Pulmonary artery endothelial cell (primary cell): ENCODE results near the gene TMEM52B. TPM values are rescaled to one million over a fixed set of nuclear protein-coding genes. Genes with fewer than 3 reads are reported as not detected.
"Not testable (repeated sequence)": the region's sequence is repeated elsewhere in the genome, so short reads cannot be mapped to it uniquely, and the experiment has no call there.

Source experiments
- DNase-seq: peaks from one replicate; pipeline ENCODE4 v3.0.0-alpha.2; 2011; ENCODE audit warnings: low read depth, low spot score
- total RNA-seq: library from RNA; depleted of rRNA; stranded (reverse); fragments of >200 nt; gene quantifications from 2 replicates; pipeline ENCODE4 v1.2.3, GENCODE V29; 2014

TMEM52B gene
- total RNA-seq, 1 donor from 2014 or later = not detected

DNA sequence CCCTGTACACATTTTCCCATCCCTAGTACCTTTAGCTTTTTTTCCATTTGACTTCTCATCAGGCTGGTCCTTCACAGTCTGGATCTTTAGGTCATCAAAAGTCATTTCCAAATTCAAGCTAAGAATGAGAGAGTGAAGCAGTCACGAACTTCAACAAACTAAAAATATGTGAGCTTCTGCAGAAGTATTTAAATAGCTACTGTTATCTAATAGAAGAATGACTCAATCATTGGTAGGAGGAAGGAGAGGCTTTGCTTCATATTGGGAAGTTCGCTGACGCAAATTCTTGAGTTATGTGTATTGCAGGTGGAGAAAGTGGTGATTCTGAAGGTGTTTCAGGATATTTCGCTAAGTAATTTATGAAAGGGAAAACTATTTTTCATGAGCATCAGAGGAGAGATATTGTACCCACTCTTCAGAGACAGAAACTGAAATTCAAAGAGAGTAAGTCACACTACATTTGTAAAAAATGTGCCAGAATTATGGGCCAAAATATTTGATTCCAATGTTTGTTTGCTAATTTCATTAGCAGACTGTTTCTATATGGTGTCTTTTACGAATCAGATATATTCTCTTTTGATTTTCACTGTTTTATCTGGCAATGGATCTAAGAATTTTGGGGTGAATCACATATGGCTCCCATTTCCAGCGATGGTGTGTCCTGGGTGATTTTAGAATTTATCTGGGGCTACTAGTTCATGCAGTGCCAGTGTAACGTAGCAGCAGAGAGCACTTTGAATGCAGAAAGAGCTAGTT is 6.7 kb upstream of the TMEM52B start, which contains the start of gene OLR1:
OLR1 (minus strand) TSS at position 160 of the 756 bp plus-strand sequence; CDS start at position 105, 55 bp downstream.
- DNase-seq = no peak

DNA sequence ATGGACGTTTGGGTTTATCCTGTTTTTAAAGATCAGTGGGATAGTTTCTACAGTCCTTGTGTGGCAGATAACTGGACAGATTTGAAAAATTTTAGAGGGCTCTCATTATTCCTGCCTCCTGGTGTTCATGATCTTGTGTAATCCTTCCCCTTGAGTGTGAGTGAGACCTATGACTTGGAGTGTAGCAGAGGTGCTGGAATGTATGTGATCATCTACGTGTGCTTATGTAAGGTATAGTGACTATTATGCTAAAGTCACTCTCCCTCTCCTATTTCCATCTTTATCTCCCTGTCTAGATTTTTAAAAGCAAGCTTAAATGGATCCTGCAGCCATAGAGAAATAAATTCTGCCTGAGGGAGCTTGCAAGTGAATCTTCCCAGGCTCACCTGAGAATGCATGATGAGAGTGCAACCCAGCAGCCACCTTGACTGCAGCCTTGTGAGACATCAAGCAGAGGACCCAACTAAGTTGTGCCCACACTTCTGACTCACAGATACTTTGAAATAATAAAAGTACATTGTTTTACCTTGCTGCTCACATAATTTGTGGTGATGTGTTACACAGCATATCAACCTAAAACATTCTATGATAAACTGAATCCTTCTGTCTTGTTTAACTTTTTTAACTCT is 3.7 kb upstream of the TMEM52B start:
- DNase-seq = no peak

DNA sequence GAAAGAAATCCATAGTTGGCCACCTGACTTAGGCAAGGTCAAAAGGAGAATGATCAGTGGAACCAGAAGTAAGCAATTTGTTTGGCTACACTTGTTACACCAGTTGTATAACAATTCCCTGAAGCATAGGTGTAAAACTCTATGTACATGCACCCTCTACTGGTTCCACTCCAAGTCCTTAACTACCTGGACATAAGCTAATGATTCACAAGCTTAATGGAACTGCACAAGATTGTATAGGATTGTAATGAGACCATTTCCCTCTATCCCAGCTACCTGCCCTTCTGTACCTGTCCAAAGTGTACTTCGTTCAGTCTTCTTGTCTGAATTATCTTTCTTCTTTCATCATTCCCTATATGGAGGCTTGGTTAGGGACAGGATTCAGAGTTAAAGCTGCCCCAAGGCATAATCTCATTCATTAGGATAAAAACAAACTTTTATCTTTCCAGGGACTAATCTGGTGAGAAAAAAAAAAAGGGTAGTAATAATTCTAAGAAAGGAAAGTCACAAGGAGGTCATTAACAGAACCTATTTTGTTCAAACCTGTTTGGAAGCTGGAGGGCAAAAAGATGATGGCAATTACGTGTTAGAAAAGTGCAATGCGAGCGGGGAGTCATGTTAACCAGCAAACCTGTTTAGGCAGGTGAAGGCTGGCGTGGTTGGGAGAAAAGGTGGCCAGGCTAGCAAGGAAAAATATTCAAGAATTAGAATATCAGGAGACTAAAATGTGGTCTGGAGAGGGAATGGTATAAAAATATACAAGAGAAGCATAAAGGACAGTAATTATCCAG is 2.8 kb upstream of the TMEM52B start:
- DNase-seq = no peak

DNA sequence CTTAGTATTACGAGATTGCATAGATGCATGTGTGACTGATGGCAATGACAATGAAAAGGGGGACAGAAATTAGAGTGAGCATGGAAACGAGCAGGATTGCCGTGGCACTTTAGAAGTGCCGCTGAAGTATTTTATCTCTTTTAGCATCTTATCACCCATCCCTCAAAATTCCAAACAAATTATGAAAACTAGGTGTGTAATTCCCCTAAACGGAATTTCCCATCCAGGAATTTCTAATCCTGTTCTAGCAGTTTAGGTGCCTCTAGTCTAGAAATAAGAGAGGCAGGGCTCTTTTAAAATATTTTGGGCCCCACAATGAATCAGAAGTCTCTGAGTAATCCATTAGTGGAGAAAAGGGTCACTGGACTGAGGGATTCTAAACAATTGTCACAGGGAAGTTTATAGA is 947 bp downstream of the TMEM52B start:
- no peak for DNase-seq

DNA sequence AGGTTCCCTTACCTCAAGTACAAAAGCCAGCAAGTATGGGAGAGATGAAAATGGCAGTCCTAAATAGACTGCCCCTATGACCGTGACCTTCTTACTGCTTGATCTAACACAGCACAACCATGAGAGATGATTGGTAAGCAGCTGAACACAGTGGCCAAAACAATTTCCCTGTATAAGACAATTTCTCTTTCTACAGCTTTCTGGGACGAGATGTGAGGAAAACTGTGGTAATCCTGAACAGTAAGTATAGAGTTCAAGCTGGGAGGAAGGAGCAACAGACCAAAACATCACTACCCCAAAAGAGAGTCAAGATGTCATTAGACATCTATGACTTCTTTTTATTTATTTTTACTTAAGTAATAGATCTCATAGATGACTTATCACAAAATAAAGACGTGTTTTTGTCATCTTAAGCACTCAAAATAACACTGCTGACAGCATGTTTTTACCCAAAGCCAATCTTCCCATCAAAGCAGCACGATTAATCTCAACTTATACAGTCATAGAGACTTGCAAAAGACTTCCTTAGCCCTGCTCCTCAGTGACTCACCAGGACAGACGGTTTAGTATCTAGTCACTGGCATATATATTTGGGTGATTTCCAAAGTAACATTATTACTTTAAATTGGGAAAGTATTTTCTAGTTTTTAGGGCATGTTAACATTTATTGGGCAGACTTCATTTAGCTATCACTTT is 3.7 kb downstream of the TMEM52B start:
- no peak for DNase-seq

DNA sequence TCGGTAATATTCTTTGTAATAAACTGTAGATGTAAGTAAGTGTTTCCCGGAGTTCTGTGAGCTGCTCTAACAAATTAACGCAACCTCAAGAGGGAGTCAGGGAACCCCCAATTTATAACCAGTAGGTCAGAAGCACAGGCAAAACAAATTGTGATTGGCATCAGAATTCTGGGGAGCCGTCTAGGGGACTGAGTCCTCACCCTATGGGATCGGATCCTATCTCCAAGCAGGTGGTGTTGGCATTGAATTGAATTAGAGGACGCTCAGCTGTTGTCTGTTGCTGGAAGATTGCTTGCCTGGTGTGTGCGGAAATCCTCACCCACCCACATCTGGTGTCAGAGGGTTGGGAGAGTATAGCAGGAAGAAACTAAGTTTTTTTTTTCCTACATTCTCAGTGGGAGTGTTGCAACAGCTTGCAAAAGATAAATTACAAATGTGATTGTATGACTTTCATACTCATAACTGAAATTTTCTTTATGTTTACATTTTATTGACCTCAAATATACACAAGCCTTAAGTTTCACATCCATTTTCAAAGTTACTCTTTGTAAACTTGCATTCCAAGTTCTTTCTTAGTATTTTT is 5.5 kb downstream of the TMEM52B start:
- no peak for DNase-seq

DNA sequence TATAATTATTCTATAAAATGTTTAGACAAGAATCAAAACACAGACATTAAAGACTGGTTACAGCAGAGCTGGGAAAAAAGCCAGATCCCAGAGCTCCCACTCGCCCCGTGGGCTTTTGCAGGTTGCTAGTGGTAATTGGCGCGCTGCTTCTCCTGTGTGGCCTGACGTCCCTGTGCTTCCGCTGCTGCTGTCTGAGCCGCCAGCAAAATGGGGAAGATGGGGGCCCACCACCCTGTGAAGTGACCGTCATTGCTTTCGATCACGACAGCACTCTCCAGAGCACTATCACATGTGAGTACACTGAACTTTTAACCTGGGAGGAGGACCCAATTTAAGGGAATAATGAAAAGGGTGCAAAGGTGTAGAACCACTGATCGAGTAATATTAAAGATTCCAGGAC is 7.5 kb downstream of the TMEM52B start:
- DNase-seq = no peak

DNA sequence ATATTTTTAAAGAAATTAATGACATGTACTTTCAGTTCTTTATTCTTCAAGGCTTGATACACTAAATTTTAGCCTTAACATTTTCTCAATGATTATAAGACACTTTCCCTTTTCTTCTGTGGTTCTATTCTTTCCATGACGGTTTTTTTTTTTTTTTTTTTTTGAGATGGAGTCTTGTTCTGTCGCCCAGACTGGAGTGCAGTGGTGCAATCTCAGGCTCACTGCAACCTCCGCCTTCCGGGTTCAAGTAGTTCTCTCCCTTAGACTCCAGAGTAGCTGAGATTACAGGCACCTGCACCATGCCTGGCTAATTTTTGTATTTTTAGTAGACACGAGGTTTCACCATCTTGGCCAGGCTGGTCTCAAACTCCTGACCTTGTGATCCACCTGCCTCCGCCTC is 8.1 kb downstream of the TMEM52B start:
- DNase-seq = not testable (repeated sequence)

DNA sequence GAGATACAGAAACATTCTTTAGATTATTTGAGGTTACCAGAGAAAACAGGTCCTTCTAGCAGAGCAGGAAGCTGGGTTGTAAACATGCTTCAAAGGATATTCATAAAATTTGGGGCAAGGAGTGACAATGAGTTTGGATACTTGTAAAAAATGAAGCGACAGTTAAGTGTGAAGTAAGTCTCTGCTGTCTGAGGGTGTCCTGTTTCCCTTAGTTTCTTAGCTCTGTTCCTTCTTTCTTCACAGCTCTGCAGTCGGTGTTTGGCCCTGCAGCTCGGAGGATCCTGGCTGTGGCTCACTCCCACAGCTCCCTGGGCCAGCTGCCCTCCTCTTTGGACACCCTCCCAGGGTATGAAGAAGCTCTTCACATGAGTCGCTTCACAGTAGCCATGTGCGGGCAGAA is 10.8 kb downstream of the TMEM52B start:
- DNase-seq = no peak

DNA sequence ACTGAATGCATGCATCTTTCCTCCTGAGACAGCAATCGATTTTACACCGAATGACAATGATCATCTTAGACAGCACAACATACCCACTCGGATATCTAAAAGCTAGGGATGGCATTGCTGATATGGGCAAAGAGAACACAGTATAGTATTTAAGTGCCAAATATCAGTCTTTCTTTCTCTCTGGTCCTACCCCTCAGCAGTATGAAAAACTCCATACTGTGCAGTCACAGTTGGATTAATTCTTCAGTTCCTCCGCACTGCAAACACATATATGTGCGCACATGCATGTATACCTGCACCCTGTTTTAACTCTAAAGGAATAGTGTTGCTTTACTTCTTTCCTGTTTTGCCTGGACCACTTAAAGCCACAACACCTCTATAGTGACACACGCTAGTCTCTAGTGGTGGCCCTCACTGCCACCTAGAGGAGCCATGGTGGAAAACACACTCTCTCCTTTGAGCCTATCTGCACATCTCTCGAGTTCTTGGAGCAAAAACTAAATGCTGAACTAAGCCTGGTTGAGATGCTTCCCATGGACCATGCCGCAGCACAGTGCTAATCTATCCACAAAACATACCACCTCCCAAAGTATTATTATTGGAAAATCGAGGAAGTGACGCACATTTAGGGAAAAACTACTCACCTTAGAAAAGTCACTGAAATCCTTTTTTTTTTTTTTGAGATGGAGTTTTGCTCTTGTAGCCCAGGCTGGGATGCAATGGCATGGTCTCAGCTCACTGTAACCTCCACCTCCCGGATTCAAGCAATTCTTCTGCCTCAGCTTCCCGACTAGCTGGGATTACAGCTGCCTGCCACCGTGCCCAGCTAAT is 11.9 kb downstream of the TMEM52B start:
- no peak for DNase-seq

DNA sequence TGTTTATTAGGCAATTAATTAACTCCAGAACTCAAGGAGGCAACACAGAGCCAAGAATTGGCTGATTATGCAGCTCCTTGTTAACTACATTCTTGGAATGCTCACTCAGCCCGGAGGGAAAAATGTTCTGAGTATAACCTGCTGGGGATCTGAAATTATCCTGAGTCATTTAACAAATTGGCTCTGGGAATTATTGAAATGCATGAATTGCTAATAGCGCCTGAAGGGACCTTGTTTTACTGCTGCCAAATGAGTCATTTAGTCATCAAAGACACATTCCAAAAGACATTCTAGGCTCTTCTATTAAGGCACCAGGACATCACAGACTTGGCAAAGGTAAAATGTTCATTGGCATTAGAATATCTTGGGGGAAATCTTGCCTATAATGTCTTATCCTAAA is 13.0 kb downstream of the TMEM52B start:
- no peak for DNase-seq

DNA sequence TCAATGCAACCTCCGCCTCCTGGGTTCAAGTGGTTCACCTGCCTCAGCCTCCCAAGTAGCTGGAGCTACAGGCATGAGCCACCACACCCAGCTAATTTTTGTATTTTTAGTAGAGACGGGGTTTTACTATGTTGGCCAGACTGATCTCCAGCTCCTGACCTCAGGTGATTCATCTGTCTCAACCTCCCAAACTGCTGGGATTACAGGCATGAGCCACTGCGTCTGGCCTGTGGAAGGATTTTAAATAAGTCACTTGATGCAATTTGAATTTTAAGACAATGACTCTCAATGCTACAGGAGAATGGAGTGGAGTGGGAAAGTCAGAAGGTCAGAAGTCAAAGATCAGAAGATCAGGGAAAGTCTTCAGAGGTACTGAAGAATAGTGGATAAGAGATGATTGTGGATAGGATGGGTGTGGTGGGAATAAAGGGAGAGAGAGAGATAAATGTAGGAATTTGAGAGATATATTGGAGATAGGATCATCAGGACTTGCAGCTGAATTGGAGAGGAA is 15.4 kb downstream of the TMEM52B start:
- no peak for DNase-seq

DNA sequence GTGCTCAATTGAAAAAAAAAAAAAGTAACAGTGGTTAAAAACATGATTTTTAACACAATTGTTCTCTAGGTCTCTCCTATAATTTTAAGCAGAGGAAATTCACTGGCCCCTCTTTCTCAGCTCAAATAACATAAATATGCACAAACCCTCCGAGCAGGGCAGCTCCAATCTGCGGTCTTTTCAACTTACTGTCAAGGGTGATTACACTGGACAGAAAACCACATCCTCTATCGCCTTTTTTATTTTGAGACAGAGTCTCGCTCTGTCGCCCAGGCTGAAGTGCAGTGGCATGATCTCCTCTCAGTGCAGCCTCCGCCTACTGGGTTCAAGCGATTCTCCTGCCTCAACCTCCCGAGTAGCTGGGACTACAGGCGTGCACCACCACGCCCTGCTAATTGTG is 17.4 kb downstream of the TMEM52B start:
- no peak for DNase-seq

DNA sequence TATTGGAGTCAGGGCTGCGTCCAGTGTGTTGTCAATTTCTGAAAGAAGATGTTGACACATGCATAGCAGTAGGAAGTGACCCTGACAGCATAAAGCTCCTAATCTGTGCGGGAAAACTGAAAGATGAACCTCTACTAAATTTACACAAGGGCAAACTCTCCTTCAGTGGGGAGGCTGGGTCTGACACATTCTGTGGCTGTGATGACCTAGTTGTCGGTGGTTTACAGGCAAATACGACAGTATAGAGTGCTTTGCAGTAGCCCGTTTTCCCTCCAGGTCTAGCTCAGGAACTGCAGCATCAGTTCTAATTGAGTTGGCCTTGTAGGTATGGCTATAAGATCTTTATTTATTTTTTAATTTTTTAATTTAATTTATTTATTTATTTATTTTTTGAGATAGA is 19.0 kb downstream of the TMEM52B start:
- DNase-seq = no peak

DNA sequence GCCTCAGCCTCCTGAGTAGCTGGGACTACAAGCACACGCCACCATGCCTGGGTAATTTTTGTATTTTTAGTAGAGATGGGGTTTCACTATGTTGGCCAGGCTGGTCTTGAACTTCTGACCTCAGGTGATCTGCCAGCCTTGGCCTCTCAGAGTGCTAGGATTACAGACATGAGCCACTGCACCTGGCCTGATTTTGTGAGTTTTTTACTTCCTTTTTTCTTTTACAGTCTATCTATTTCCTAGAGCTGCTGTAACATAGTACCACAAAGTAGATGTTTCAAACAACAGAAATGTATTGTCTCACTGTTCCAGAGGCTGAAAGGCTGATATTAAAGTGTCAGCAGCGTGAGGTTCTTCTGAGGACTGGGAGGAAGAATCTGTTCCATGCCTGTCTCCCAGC is 25.7 kb downstream of the TMEM52B start:
- DNase-seq = not testable (repeated sequence)

DNA sequence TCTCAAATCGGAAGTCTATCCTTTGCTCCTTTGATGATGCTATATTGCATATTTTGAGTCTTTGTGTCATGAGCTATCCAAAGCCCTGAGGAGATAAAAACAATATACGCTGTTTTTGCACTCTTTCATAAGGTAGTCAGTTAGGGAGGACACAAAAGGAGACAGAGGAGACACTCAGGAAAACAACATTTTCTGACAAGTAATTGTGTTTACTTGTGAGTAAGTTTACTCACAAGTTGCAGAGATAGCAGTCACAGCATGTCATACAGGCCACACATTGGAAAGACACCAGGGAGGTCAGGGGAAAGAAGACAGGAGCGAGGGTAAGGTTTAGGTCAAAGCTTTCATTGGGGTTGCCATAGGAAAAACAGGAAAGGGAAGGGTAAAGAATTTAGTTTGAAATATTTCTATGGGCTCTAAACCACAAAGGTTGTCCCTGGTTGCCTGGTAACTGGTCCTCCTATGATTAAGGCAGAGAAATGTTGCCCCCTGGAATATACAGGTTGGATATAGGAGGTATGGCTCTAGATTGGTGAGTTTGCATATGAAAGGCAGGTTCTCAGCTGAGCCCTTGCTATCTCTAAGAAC is 26.5 kb downstream of the TMEM52B start:
- DNase-seq = no peak

DNA sequence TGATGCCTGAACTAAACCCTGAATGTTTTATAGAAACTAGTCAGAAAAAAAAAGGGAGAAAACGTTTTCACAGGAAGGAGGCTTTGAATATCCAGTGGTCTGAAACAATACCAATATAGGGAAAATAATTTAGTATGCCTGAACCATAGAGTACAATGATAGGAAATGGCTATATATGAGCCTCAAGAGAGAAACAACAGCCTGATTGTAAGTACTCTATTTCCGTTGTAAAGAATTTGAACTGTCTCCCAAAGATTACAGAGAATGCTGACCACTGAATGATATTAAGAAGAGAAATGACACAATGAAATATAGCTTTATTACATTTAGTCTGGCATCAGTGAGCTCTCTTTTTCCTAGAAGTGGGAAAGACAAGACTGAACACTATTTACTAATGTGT is 28.3 kb downstream of the TMEM52B start:
- DNase-seq = no peak

DNA sequence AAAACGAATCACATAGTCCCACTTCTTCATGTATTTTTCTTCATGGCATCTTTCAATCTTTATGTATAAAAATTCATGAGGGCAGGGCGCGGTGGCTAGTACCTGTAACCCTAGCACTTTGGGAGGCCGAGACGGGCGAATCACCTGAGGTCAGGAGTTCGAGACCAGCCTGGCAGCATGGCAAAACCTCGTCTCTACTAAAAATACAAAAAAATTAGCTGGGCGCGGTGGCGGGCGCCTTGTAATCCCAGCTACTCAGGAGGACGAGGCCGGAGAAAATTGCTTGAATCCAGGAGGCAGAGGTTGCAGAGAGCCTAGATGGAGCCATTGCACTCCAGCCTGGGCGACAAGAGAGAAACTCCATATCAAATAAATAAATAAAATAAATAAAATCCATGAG is 31.4 kb downstream of the TMEM52B start:
- no peak for DNase-seq

DNA sequence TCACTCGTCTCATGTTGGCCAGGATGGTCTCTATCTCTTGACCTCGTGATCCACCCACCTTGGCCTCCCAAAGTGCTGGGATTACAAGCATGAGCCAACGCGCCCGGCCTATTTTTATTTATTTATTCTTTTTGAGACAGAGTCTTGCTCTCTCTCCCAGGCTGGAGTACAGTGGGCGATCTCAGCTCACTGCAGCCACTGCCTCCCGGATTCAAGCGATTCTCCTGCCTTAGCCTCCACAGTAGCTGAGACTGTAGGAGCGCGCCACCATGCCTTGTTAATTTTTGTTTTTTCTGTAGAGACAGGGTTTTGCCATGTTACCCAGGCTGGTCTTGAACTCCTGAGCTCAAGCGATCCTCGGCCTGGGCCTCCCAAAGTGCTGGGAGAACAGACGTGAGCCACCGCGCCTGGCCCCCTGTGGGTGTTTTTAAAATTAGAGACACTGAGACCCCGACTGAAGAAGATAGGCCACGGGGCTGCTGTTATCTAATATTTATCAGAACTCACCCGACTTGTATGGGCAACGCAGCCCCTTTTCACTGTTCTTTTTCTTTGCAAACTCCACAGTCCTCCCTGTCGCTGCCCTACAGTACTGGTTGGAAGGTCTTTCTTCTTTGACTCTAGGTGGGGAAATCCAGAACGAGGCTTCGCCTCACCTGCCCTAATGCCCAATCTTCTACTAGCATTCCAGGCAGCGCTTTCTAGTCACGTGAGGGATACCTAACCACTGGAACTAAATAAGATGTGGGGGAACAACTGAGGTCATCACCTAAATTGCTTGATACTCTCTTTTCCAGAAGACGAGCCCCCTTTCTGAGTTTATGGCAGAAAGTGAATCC is 32.5 kb downstream of the TMEM52B start:
- DNase-seq = no peak
